Fibroblast of lung (primary cell): Measurements from ENCODE around the gene UTP25.

Experiments
- CTCF ChIP-seq, 2 donors: IDR thresholded peaks in 1 of 2; conservative IDR thresholded peaks in 1 of 2; 1 replicate in 1 of 2; 2 replicates in 1 of 2; pipeline ENCODE4 v1.5.1; 2011 to 2012; ENCODE audit warnings: low read length in 2 of 2, control low read depth in 1 of 2, inconsistent platforms in 1 of 2, low read depth in 1 of 2, mild to moderate bottlenecking in 1 of 2
- EZH2 ChIP-seq: IDR thresholded peaks from 2 replicates; pipeline ENCODE4 v1.5.1; 2012; ENCODE audit warnings: low read length, control low read depth, mild to moderate bottlenecking; ENCODE audit errors: missing control alignments

GRCh38 chr1:209810783-209811182 is 17.0 kb upstream of the UTP25 start:
- TF ChIP-seq CTCF (conservative IDR thresholded peaks at IDR 0.05 in 1 of 2, IDR thresholded peaks at IDR 0.05 in 1 of 2; ENCODE audit: low read depth in 1 of 2, low read length in 2 of 2) (no peak), EZH2 (no peak)
